Mammary epithelial cell (primary cell): ENCODE measurements around the gene KRTAP5-8.

Source experiments
- EZH2 ChIP-seq: IDR thresholded peaks from 2 replicates; pipeline ENCODE4 v1.6.1; 2012; ENCODE audit warnings: low read length, inconsistent platforms, borderline replicate concordance
- TF ChIP-seq, protein P1 (sequence below), 2 donors: IDR thresholded peaks in 1 of 2; conservative IDR thresholded peaks in 1 of 2; 2 replicates each; pipeline ENCODE4 v1.5.1; 2011 to 2012; ENCODE audit warnings: inconsistent platforms in 2 of 2, low read length in 2 of 2, mild to moderate bottlenecking in 2 of 2, control low read depth in 1 of 2, low read depth in 1 of 2; ENCODE audit not compliant: insufficient read depth in 1 of 2; ENCODE audit errors: extremely low read depth in 1 of 2

DNA sequence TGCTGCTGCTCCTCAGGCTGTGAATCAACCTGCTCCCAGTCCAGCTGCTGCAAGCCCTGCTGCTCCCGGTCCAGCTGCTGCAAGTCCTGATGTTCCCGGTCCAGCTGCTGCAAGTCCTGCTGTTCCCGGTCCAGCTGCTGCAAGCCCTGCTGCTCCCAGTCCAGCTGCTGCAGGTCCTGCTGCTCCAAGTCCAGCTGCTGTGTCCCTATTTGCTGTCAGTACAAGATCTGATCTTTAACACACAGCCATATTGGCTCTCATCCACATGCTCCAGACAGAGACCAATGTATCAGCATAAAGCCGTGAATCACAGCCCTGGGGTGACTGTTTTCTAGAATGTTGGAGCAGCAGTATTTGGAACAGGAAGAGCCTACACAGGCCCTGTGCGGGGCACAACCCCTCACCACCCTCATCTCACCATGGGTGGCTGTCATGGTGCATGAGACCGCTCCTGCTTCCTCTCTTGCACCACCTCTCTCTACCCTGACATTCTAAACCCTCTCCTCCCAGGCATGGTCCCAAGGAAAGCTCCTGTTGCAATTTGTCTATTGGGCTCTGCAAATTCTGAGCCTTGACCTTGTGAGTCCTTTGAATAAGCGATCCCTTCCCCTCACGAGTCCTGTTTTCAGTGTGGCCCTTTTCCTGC lies 31.0 kb downstream of the KRTAP5-8 start:
- TF ChIP-seq, protein P1, sequence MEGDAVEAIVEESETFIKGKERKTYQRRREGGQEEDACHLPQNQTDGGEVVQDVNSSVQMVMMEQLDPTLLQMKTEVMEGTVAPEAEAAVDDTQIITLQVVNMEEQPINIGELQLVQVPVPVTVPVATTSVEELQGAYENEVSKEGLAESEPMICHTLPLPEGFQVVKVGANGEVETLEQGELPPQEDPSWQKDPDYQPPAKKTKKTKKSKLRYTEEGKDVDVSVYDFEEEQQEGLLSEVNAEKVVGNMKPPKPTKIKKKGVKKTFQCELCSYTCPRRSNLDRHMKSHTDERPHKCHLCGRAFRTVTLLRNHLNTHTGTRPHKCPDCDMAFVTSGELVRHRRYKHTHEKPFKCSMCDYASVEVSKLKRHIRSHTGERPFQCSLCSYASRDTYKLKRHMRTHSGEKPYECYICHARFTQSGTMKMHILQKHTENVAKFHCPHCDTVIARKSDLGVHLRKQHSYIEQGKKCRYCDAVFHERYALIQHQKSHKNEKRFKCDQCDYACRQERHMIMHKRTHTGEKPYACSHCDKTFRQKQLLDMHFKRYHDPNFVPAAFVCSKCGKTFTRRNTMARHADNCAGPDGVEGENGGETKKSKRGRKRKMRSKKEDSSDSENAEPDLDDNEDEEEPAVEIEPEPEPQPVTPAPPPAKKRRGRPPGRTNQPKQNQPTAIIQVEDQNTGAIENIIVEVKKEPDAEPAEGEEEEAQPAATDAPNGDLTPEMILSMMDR (conservative IDR thresholded peaks at IDR 0.05 in 1 of 2, IDR thresholded peaks at IDR 0.05 in 1 of 2; ENCODE audit: extremely low read depth in 1 of 2, insufficient read depth in 1 of 2, low read depth in 1 of 2, low read length in 2 of 2) = no peak
- no peak for TF ChIP-seq EZH2
